BLaER1 (cell line): ENCODE measurements around the gene PRR13.
A peak's percentile ranks its signal among the peaks of the same experiment; 100 is the strongest.

ENCODE experiments used
- H3K27ac ChIP-seq: shearing (Covaris generic); formaldehyde crosslinking; 2 replicates; pipeline ENCODE4 v1.8.1; 2022
- H3K27me3 ChIP-seq: shearing (Covaris generic); formaldehyde crosslinking; 2 replicates; pipeline ENCODE4 v1.8.1; 2022
- H3K36me3 ChIP-seq: shearing (Covaris generic); formaldehyde crosslinking; 2 replicates; pipeline ENCODE4 v1.8.1; 2022
- H3K4me1 ChIP-seq: shearing (Covaris generic); formaldehyde crosslinking; 2 replicates; pipeline ENCODE4 v1.8.1; 2022
- H3K4me2 ChIP-seq: shearing (Covaris generic); formaldehyde crosslinking; 2 replicates; pipeline ENCODE4 v1.8.1; 2022
- H3K4me3 ChIP-seq: shearing (Covaris generic); formaldehyde crosslinking; 2 replicates; pipeline ENCODE4 v1.8.1; 2022
- H3K9ac ChIP-seq: shearing (Covaris generic); formaldehyde crosslinking; 2 replicates; pipeline ENCODE4 v1.8.1; 2022
- H3K9me3 ChIP-seq: shearing (Covaris generic); formaldehyde crosslinking; 2 replicates; pipeline ENCODE4 v1.8.1; 2022
- H4K20me1 ChIP-seq: shearing (Covaris generic); formaldehyde crosslinking; 2 replicates; pipeline ENCODE4 v1.8.1; 2022
- Cebpa-rat ChIP-seq: shearing (Covaris generic); IDR thresholded peaks from 2 replicates; pipeline ENCODE4 v1.8.1; 2022

The PRR13 gene

GRCh38 chr12:53481939-53482586, 40.5 kb downstream of the PRR13 start:
- Histone ChIP-seq H3K4me1 (peaks cover 8% of the 10 kb centered on the region; the same call in 1 of the 2 replicates), H3K27ac (no peak overlapping the region), H3K9ac (no peak overlapping the region), H4K20me1 (peaks cover 100% of the 10 kb centered on the region), H3K9me3 (no peaks in the 10 kb centered on the region), H3K4me3 (no peak overlapping the region), H3K36me3 (peaks cover 100% of the 10 kb centered on the region), H3K4me2 (no peak overlapping the region), H3K27me3 (0 out of 2 replicates have a peak, but pooled peaks cover 3% of the 10 kb centered on the region)
- TF ChIP-seq Cebpa-rat, result no peak

GRCh38 chr12:53482626-53483168, 41.2 kb downstream of the PRR13 start:
- Histone ChIP-seq H3K36me3 (peaks cover 100% of the 10 kb centered on the region), H3K9me3 (no peaks in the 10 kb centered on the region), H3K4me2 (no peak overlapping the region), H3K4me1 (peaks cover 8% of the 10 kb centered on the region; the same call in 1 of the 2 replicates), H3K27me3 (0 out of 2 replicates have a peak, but pooled peaks cover 3% of the 10 kb centered on the region), H3K27ac (no peak overlapping the region), H4K20me1 (peaks cover 100% of the 10 kb centered on the region), H3K9ac (no peak overlapping the region), H3K4me3 (no peak overlapping the region)
- TF ChIP-seq Cebpa-rat, result no peak

GRCh38 chr12:53483225-53483978, 41.9 kb downstream of the PRR13 start:
- Histone ChIP-seq H3K4me1 (peaks cover 8% of the 10 kb centered on the region; the same call in 1 of the 2 replicates), H3K27ac (no peak overlapping the region), H3K36me3 (peaks cover 100% of the 10 kb centered on the region), H3K4me3 (no peak overlapping the region), H3K9ac (no peak overlapping the region), H3K27me3 (0 out of 2 replicates have a peak, but pooled peaks cover 3% of the 10 kb centered on the region), H3K9me3 (no peaks in the 10 kb centered on the region), H3K4me2 (no peak overlapping the region), H4K20me1 (peaks cover 100% of the 10 kb centered on the region)
- TF ChIP-seq Cebpa-rat, result no peak

- H3K27me3 ChIP-seq, result 0 out of 2 replicates have a peak, but pooled peaks cover 3% of the 10 kb centered on the region
- H3K4me2 ChIP-seq, result no peak overlapping the region
- peaks cover 95% of the 10 kb centered on the region for H3K36me3 ChIP-seq
- no peaks in the 10 kb centered on the region for H3K9me3 ChIP-seq
- peaks cover 8% of the 10 kb centered on the region; the same call in 1 of the 2 replicates for H3K4me1 ChIP-seq
- H3K9ac ChIP-seq, result no peak overlapping the region
- TF ChIP-seq Cebpa-rat, result no peak
- H4K20me1 ChIP-seq, result peaks cover 94% of the 10 kb centered on the region
- H3K4me3 ChIP-seq, result no peak overlapping the region
- H3K27ac ChIP-seq, result no peak overlapping the region
These were observed 42.4 kb downstream of the PRR13 start for GRCh38 chr12:53483979-53484377.

- no peak overlapping the region for H3K27ac ChIP-seq
- peaks cover 85% of the 10 kb centered on the region for H3K36me3 ChIP-seq
- no peaks in the 10 kb centered on the region for H3K9me3 ChIP-seq
- TF ChIP-seq Cebpa-rat, result no peak
- 0 out of 2 replicates have a peak, but pooled peaks cover 3% of the 10 kb centered on the region for H3K27me3 ChIP-seq
- H3K4me3 ChIP-seq, result no peak overlapping the region
- H3K4me1 ChIP-seq, result peaks cover 8% of the 10 kb centered on the region; the same call in 1 of the 2 replicates
- no peak overlapping the region for H3K9ac ChIP-seq
- peaks cover 91% of the 10 kb centered on the region for H4K20me1 ChIP-seq
- no peak overlapping the region for H3K4me2 ChIP-seq
These were observed 43.4 kb downstream of the PRR13 start for GRCh38 chr12:53484686-53485575.

GRCh38 chr12:53485955-53486735, 44.6 kb downstream of the PRR13 start:
- peaks cover 81% of the 10 kb centered on the region for H4K20me1 ChIP-seq

GRCh38 chr12:53486736-53487487, 45.4 kb downstream of the PRR13 start:
- no peak for TF ChIP-seq Cebpa-rat
- Histone ChIP-seq H3K27me3 (0 out of 2 replicates have a peak, but pooled peaks cover 3% of the 10 kb centered on the region), H3K9ac (no peak overlapping the region), H3K9me3 (no peaks in the 10 kb centered on the region), H3K4me1 (peaks cover 20% of the 10 kb centered on the region), H4K20me1 (peaks cover 75% of the 10 kb centered on the region), H3K4me3 (no peak overlapping the region), H3K36me3 (peaks cover 66% of the 10 kb centered on the region), H3K27ac (0 out of 2 replicates have a peak overlapping the region, but pooled peaks have one; percentile 38), H3K4me2 (no peak overlapping the region)

More at GRCh38 chr12:53485955-53486735, 44.6 kb downstream of the PRR13 start:
- Histone ChIP-seq H3K27ac (0 out of 2 replicates have a peak overlapping the region, but pooled peaks have one; percentile 38), H3K36me3 (peaks cover 73% of the 10 kb centered on the region), H3K4me2 (no peak overlapping the region), H3K4me1 (peaks cover 17% of the 10 kb centered on the region), H3K4me3 (no peak overlapping the region), H3K9me3 (no peaks in the 10 kb centered on the region), H3K27me3 (0 out of 2 replicates have a peak, but pooled peaks cover 3% of the 10 kb centered on the region), H3K9ac (no peak overlapping the region)
- TF ChIP-seq Cebpa-rat, result no peak

GRCh38 chr12:53489242-53489864, 47.8 kb downstream of the PRR13 start:
- Histone ChIP-seq H3K9ac (no peak overlapping the region), H3K4me3 (no peak overlapping the region), H3K9me3 (no peaks in the 10 kb centered on the region), H4K20me1 (peaks cover 55% of the 10 kb centered on the region), H3K27me3 (0 out of 2 replicates have a peak, but pooled peaks cover 3% of the 10 kb centered on the region), H3K4me2 (no peak overlapping the region), H3K36me3 (peaks cover 41% of the 10 kb centered on the region), H3K4me1 (peaks cover 38% of the 10 kb centered on the region), H3K27ac (no peak overlapping the region)
- no peak for TF ChIP-seq Cebpa-rat
